ENCODE results near the gene RDX.

DNA sequence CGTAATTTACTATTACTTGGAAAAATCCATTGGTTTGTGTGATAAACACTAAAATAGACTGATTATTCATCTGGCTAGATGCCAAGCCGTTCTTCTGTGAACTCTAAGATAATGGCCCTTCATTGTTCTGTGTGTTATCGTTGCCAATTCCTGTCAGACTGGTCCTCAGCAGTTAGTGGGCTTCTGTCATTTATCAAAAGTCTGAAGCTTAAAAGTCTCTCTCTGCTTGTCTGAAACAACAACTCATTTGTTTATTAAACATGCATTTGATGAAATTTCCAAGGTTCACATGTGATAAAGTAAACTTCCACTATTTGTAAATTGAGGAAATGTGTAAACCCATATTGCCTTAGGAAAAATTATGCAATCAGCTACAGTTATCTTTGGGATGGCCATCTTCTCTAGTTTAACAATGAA, 21.1 kb upstream of the RDX start:
- TF ChIP-seq, protein P1, sequence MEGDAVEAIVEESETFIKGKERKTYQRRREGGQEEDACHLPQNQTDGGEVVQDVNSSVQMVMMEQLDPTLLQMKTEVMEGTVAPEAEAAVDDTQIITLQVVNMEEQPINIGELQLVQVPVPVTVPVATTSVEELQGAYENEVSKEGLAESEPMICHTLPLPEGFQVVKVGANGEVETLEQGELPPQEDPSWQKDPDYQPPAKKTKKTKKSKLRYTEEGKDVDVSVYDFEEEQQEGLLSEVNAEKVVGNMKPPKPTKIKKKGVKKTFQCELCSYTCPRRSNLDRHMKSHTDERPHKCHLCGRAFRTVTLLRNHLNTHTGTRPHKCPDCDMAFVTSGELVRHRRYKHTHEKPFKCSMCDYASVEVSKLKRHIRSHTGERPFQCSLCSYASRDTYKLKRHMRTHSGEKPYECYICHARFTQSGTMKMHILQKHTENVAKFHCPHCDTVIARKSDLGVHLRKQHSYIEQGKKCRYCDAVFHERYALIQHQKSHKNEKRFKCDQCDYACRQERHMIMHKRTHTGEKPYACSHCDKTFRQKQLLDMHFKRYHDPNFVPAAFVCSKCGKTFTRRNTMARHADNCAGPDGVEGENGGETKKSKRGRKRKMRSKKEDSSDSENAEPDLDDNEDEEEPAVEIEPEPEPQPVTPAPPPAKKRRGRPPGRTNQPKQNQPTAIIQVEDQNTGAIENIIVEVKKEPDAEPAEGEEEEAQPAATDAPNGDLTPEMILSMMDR (IDR thresholded peaks at IDR 0.05): no peak
- TF ChIP-seq POLR2A (IDR thresholded peaks at IDR 0.05): no peak
